Limb (tissue), 2 donors: ENCODE results near the gene EZR.
A peak's percentile ranks its signal among the peaks of the same experiment; 100 is the strongest.

Experiments
- DNase-seq, 2 donors: peaks; one replicate each; pipeline ENCODE4 v3.0.0-alpha.2; 2016; ENCODE audit errors: extremely low spot score in 2 of 2

EZR gene

GRCh38 chr6:158818581-158819212, 471 bp downstream of the EZR start:
- DNase-seq: peak in 1 of 2 donors; percentile 79

GRCh38 chr6:158817728-158818580, 1.2 kb downstream of the EZR start:
- DNase-seq: peak; percentile 62 to 83

GRCh38 chr6:158816803-158817727, 2.1 kb downstream of the EZR start:
- DNase-seq: peak in 1 of 2 donors; percentile 46

GRCh38 chr6:158816329-158816728, 2.8 kb downstream of the EZR start:
- no peak for DNase-seq

GRCh38 chr6:158815907-158816306, 3.3 kb downstream of the EZR start:
- no peak for DNase-seq

- DNase-seq: no peak
Observed at GRCh38 chr6:158815379-158815724, 3.8 kb downstream of the EZR start.

GRCh38 chr6:158813032-158813431, 6.1 kb downstream of the EZR start:
- DNase-seq: no peak

GRCh38 chr6:158812611-158813010, 6.6 kb downstream of the EZR start:
- no peak for DNase-seq

- DNase-seq: no peak
Observed at GRCh38 chr6:158810155-158811095, 8.7 kb downstream of the EZR start.

- DNase-seq: no peak
Observed at GRCh38 chr6:158808941-158809678, 10.1 kb downstream of the EZR start.

- DNase-seq: no peak
Observed at GRCh38 chr6:158808442-158808833, 10.7 kb downstream of the EZR start.

- no peak for DNase-seq
Observed at GRCh38 chr6:158807515-158808441, 11.4 kb downstream of the EZR start.

- no peak for DNase-seq
Observed at GRCh38 chr6:158805698-158806377, 13.3 kb downstream of the EZR start.

GRCh38 chr6:158804207-158804606, 15.0 kb downstream of the EZR start:
- no peak for DNase-seq

GRCh38 chr6:158803733-158804143, 15.4 kb downstream of the EZR start:
- no peak for DNase-seq

- no peak for DNase-seq
Observed at GRCh38 chr6:158801655-158802294, 17.4 kb downstream of the EZR start.

GRCh38 chr6:158799051-158799792, 19.9 kb downstream of the EZR start:
- DNase-seq: peak; percentile 44 to 45
